PC-9 (cell line): ENCODE measurements around the gene SLC12A1.

ENCODE experiments used
- EZH2 ChIP-seq: fragments of 200-600 bp; sonication (generic); IDR thresholded peaks from 2 replicates; pipeline ENCODE4 v1.8.0; 2017; ENCODE audit warnings: antibody characterized with exemption, low read depth
- TF ChIP-seq, protein P1 (sequence below): fragments of 200-600 bp; sonication (generic); conservative IDR thresholded peaks from 2 replicates; pipeline ENCODE4 v1.6.1; 2017; ENCODE audit warnings: mixed run types, antibody characterized with exemption, mild to moderate bottlenecking, moderate library complexity

GRCh38 chr15:48233246-48233645 is 27.1 kb downstream of the SLC12A1 start:
- TF ChIP-seq EZH2, result no peak
- TF ChIP-seq, protein P1, sequence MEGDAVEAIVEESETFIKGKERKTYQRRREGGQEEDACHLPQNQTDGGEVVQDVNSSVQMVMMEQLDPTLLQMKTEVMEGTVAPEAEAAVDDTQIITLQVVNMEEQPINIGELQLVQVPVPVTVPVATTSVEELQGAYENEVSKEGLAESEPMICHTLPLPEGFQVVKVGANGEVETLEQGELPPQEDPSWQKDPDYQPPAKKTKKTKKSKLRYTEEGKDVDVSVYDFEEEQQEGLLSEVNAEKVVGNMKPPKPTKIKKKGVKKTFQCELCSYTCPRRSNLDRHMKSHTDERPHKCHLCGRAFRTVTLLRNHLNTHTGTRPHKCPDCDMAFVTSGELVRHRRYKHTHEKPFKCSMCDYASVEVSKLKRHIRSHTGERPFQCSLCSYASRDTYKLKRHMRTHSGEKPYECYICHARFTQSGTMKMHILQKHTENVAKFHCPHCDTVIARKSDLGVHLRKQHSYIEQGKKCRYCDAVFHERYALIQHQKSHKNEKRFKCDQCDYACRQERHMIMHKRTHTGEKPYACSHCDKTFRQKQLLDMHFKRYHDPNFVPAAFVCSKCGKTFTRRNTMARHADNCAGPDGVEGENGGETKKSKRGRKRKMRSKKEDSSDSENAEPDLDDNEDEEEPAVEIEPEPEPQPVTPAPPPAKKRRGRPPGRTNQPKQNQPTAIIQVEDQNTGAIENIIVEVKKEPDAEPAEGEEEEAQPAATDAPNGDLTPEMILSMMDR, result no peak
